GM12878 (cell line): ENCODE data around the gene C1orf52. TPM values are rescaled to one million over a fixed set of nuclear protein-coding genes. Genes with fewer than 3 reads are reported as not detected.

Source experiments
- NR2C1 ChIP-seq: fragments of 450-650 bp; IDR thresholded peaks from 2 replicates; pipeline ENCODE4 v1.6.1; 2017; ENCODE audit warnings: antibody characterized with exemption, mild to moderate bottlenecking, moderate library complexity
- NR2C2 ChIP-seq: IDR thresholded peaks from 2 replicates; pipeline ENCODE4 v1.6.1; 2011; ENCODE audit warnings: borderline replicate concordance, low read depth; ENCODE audit not compliant: control insufficient read depth, insufficient read length
- RAD21 ChIP-seq: IDR thresholded peaks from 2 replicates; pipeline ENCODE4 v1.6.1; 2011; ENCODE audit warnings: mild to moderate bottlenecking, low read depth, low read length, moderate library complexity; ENCODE audit not compliant: insufficient read depth
- RAD51 ChIP-seq: fragments of 450-650 bp; IDR thresholded peaks from 2 replicates; pipeline ENCODE4 v1.6.1; 2016; ENCODE audit warnings: moderate library complexity, mild to moderate bottlenecking, inconsistent platforms
- SREBF1 ChIP-seq: IDR thresholded peaks from 2 replicates; pipeline ENCODE4 v1.6.1; 2012; ENCODE audit warnings: mild to moderate bottlenecking, low read length
- polyA plus RNA-seq, 11 experiments: library from polyadenylated mRNA; depleted of rRNA in 4 of 11; unstranded in 6 of 11; stranded (reverse) in 5 of 11; fragments of >200 nt; fragmentation: Nextera tagmentation in 4 of 11; fragmentation: Illumina TruSeq in 1 of 11; extraction: Ambion mirVana in 4 of 11; extraction: Trizol in 1 of 11; gene quantifications; 1 replicate in 1 of 11; 2 replicates in 10 of 11; pipeline versions ENCODE4 v1.2.1 to v1.2.3, GENCODE V29; 2011 to 2016; ENCODE audit warnings: inconsistent platforms in 2 of 11, missing spikeins in 2 of 11, low read depth in 1 of 11
- total RNA-seq, 4 experiments: library from RNA; depleted of rRNA in 3 of 4; stranded (reverse); fragments of >200 nt in 3 of 4; fragmentation: Illumina TruSeq in 1 of 4; extraction: Trizol in 1 of 4; gene quantifications; 2 replicates each; pipeline versions ENCODE4 v1.2.1 to v1.2.3, GENCODE V29; 2013 to 2021
- TF ChIP-seq, protein P1 (sequence below): fragments of 450-650 bp; IDR thresholded peaks from 2 replicates; pipeline ENCODE4 v1.6.1; 2017; ENCODE audit warnings: mild to moderate bottlenecking, moderate library complexity
- TF ChIP-seq, protein P2 (sequence below): fragments of 450-650 bp; IDR thresholded peaks from 2 replicates; pipeline ENCODE4 v1.6.1; 2018; ENCODE audit warnings: borderline replicate concordance, mild to moderate bottlenecking; ENCODE audit not compliant: partially characterized antibody
- TF ChIP-seq, protein P3 (sequence below): IDR thresholded peaks from 2 replicates; pipeline ENCODE4 v1.6.1; 2012; ENCODE audit warnings: mild to moderate bottlenecking, low read depth, low read length
- TF ChIP-seq, protein P4 (sequence below): IDR thresholded peaks from 2 replicates; pipeline ENCODE4 v1.6.1; 2012; ENCODE audit warnings: improper control_type of control experiment, low read depth, low read length; ENCODE audit not compliant: insufficient replicate concordance
- TF ChIP-seq, protein P5 (sequence below): IDR thresholded peaks from 2 replicates; pipeline ENCODE4 v1.6.1; 2011; ENCODE audit warnings: low read depth, low read length, improper control_type of control experiment, borderline replicate concordance

C1orf52 gene
- total and polyA plus RNA-seq, 10 of the 15 experiments (the other 5 are each of a cell fraction or from before 2014, with no cell fraction given) = 9.4 to 39.5 (median 17.6) TPM

DNA sequence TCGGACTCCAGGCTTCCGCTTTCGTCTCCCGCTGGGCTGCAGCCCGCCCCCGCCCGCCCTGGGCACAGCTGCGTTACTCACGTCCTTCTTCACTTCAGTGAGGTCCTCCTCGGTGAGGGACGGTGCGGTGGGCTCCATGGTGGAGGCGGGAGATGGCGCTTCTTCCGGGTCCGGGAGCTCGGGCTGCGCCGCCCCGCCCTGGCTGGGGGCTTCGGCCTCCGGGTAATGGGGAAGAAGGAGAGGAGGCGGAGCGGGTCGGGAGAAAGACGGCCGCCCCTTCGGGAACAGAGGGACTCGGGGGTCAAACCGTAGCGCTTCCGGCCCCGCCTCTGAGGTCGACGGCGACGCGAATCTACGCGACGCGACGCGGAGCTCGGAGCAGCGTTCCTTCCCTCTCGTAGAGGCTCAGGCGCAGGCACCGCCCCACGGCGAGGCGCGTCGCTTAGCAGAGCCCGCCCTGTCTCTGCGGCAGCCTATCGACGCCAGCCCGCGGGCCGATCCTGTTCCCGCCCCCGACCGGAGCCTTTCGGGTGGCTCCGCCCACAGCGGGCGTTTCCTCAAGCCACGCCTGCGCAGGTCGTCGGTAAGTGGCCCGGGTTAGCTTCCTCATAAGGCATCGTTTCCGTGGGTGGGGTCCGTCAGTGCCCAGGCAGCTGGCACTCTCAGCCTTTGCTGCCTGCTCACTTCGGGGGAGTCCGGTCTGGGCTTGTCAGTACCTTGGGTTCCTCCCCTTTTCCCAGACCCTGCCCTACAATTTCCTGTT is 16.9 kb upstream of the C1orf52 start, which contains the start of gene BCL10 (continued):
- TF ChIP-seq, protein P1, sequence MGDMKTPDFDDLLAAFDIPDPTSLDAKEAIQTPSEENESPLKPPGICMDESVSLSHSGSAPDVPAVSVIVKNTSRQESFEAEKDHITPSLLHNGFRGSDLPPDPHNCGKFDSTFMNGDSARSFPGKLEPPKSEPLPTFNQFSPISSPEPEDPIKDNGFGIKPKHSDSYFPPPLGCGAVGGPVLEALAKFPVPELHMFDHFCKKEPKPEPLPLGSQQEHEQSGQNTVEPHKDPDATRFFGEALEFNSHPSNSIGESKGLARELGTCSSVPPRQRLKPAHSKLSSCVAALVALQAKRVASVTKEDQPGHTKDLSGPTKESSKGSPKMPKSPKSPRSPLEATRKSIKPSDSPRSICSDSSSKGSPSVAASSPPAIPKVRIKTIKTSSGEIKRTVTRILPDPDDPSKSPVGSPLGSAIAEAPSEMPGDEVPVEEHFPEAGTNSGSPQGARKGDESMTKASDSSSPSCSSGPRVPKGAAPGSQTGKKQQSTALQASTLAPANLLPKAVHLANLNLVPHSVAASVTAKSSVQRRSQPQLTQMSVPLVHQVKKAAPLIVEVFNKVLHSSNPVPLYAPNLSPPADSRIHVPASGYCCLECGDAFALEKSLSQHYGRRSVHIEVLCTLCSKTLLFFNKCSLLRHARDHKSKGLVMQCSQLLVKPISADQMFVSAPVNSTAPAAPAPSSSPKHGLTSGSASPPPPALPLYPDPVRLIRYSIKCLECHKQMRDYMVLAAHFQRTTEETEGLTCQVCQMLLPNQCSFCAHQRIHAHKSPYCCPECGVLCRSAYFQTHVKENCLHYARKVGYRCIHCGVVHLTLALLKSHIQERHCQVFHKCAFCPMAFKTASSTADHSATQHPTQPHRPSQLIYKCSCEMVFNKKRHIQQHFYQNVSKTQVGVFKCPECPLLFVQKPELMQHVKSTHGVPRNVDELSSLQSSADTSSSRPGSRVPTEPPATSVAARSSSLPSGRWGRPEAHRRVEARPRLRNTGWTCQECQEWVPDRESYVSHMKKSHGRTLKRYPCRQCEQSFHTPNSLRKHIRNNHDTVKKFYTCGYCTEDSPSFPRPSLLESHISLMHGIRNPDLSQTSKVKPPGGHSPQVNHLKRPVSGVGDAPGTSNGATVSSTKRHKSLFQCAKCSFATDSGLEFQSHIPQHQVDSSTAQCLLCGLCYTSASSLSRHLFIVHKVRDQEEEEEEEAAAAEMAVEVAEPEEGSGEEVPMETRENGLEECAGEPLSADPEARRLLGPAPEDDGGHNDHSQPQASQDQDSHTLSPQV = no peak
- TF ChIP-seq RAD51 = no peak
- TF ChIP-seq RAD21 = no peak
- no peak for TF ChIP-seq NR2C2
- TF ChIP-seq, protein P2, sequence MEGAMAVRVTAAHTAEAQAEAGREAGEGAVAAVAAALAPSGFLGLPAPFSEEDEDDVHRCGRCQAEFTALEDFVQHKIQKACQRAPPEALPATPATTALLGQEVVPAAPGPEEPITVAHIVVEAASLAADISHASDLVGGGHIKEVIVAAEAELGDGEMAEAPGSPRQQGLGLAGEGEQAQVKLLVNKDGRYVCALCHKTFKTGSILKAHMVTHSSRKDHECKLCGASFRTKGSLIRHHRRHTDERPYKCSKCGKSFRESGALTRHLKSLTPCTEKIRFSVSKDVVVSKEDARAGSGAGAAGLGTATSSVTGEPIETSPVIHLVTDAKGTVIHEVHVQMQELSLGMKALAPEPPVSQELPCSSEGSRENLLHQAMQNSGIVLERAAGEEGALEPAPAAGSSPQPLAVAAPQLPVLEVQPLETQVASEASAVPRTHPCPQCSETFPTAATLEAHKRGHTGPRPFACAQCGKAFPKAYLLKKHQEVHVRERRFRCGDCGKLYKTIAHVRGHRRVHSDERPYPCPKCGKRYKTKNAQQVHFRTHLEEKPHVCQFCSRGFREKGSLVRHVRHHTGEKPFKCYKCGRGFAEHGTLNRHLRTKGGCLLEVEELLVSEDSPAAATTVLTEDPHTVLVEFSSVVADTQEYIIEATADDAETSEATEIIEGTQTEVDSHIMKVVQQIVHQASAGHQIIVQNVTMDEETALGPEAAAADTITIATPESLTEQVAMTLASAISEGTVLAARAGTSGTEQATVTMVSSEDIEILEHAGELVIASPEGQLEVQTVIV = peak; percentile 75
- no peak for TF ChIP-seq SREBF1
- TF ChIP-seq NR2C1 = peak; percentile 89
- TF ChIP-seq, protein P3, sequence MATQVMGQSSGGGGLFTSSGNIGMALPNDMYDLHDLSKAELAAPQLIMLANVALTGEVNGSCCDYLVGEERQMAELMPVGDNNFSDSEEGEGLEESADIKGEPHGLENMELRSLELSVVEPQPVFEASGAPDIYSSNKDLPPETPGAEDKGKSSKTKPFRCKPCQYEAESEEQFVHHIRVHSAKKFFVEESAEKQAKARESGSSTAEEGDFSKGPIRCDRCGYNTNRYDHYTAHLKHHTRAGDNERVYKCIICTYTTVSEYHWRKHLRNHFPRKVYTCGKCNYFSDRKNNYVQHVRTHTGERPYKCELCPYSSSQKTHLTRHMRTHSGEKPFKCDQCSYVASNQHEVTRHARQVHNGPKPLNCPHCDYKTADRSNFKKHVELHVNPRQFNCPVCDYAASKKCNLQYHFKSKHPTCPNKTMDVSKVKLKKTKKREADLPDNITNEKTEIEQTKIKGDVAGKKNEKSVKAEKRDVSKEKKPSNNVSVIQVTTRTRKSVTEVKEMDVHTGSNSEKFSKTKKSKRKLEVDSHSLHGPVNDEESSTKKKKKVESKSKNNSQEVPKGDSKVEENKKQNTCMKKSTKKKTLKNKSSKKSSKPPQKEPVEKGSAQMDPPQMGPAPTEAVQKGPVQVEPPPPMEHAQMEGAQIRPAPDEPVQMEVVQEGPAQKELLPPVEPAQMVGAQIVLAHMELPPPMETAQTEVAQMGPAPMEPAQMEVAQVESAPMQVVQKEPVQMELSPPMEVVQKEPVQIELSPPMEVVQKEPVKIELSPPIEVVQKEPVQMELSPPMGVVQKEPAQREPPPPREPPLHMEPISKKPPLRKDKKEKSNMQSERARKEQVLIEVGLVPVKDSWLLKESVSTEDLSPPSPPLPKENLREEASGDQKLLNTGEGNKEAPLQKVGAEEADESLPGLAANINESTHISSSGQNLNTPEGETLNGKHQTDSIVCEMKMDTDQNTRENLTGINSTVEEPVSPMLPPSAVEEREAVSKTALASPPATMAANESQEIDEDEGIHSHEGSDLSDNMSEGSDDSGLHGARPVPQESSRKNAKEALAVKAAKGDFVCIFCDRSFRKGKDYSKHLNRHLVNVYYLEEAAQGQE = no peak
- TF ChIP-seq, protein P4, sequence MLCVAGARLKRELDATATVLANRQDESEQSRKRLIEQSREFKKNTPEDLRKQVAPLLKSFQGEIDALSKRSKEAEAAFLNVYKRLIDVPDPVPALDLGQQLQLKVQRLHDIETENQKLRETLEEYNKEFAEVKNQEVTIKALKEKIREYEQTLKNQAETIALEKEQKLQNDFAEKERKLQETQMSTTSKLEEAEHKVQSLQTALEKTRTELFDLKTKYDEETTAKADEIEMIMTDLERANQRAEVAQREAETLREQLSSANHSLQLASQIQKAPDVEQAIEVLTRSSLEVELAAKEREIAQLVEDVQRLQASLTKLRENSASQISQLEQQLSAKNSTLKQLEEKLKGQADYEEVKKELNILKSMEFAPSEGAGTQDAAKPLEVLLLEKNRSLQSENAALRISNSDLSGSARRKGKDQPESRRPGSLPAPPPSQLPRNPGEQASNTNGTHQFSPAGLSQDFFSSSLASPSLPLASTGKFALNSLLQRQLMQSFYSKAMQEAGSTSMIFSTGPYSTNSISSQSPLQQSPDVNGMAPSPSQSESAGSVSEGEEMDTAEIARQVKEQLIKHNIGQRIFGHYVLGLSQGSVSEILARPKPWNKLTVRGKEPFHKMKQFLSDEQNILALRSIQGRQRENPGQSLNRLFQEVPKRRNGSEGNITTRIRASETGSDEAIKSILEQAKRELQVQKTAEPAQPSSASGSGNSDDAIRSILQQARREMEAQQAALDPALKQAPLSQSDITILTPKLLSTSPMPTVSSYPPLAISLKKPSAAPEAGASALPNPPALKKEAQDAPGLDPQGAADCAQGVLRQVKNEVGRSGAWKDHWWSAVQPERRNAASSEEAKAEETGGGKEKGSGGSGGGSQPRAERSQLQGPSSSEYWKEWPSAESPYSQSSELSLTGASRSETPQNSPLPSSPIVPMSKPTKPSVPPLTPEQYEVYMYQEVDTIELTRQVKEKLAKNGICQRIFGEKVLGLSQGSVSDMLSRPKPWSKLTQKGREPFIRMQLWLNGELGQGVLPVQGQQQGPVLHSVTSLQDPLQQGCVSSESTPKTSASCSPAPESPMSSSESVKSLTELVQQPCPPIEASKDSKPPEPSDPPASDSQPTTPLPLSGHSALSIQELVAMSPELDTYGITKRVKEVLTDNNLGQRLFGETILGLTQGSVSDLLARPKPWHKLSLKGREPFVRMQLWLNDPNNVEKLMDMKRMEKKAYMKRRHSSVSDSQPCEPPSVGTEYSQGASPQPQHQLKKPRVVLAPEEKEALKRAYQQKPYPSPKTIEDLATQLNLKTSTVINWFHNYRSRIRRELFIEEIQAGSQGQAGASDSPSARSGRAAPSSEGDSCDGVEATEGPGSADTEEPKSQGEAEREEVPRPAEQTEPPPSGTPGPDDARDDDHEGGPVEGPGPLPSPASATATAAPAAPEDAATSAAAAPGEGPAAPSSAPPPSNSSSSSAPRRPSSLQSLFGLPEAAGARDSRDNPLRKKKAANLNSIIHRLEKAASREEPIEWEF = no peak
- TF ChIP-seq, protein P5, sequence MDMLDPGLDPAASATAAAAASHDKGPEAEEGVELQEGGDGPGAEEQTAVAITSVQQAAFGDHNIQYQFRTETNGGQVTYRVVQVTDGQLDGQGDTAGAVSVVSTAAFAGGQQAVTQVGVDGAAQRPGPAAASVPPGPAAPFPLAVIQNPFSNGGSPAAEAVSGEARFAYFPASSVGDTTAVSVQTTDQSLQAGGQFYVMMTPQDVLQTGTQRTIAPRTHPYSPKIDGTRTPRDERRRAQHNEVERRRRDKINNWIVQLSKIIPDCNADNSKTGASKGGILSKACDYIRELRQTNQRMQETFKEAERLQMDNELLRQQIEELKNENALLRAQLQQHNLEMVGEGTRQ = no peak
